Transverse colon (tissue), 4 donors: Measurements from ENCODE around the gene MADCAM1.

Experiments
- POLR2A ChIP-seq: fragments of 450-650 bp; IDR thresholded peaks from one replicate; pipeline ENCODE4 v1.6.1; 2016; ENCODE audit warnings: antibody characterized with exemption, mild to moderate bottlenecking, moderate library complexity
- POLR2AphosphoS5 ChIP-seq, 3 donors: sonication (generic); formaldehyde crosslinking; IDR thresholded peaks; one replicate each; pipeline ENCODE4 v1.6.1; 2016; ENCODE audit warnings: antibody characterized with exemption in 3 of 3
- TF ChIP-seq, protein P1 (sequence below), 5 experiments: fragments of 200-600 bp in 3 of 5; fragments of 450-650 bp in 2 of 5; sonication (generic) in 3 of 5; IDR thresholded peaks; 1 replicate in 2 of 5; 2 replicates in 3 of 5; pipeline ENCODE4 v1.5.1; 2016 to 2017; ENCODE audit warnings: antibody characterized with exemption in 5 of 5, inconsistent platforms in 3 of 5, mild to moderate bottlenecking in 2 of 5, moderate library complexity in 1 of 5

DNA sequence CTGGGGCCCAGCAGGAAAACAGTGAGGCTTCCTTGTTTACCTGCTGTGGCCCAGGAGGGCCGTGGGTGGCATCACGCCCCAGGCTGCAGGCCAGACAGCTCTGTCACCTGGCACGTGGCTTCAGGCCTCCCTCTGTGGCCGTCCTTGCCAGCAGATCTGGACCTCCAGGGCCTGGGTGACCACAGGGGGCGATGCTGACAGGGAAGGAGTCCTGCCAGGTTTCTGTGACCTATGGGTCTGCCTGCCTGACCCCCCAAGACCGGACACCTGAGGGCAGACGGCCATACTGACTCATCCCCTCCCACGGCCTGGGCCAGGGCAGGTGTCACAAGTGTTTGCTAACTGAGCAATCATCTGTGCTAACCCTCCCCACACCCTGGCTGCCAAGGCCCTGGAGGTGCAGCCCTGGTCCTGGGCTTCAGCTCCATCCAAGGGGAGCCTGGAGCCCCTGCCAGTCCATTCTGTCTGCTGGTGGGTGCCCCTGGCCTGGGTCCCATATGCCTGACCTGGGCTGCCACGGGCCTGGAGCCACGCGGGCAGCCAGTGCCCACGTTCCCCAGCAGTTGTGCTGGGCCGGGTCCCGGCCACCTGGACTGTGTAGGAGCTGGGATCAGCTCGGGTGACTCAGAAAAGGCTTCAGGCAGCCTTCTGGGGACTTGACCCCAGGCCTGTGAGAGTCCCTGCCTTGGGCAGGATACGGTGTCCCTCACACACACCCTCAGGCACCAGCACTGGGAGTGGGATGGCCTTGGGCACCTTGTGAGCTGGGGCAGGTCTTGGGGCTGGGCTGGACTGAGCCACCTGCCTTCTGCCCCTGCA is 38.9 kb downstream of the MADCAM1 start:
- TF ChIP-seq, protein P1, sequence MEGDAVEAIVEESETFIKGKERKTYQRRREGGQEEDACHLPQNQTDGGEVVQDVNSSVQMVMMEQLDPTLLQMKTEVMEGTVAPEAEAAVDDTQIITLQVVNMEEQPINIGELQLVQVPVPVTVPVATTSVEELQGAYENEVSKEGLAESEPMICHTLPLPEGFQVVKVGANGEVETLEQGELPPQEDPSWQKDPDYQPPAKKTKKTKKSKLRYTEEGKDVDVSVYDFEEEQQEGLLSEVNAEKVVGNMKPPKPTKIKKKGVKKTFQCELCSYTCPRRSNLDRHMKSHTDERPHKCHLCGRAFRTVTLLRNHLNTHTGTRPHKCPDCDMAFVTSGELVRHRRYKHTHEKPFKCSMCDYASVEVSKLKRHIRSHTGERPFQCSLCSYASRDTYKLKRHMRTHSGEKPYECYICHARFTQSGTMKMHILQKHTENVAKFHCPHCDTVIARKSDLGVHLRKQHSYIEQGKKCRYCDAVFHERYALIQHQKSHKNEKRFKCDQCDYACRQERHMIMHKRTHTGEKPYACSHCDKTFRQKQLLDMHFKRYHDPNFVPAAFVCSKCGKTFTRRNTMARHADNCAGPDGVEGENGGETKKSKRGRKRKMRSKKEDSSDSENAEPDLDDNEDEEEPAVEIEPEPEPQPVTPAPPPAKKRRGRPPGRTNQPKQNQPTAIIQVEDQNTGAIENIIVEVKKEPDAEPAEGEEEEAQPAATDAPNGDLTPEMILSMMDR (IDR thresholded peaks at IDR 0.05) = no peak
- TF ChIP-seq POLR2A (no peak), POLR2AphosphoS5 (IDR thresholded peaks at IDR 0.05) (no peak)
